GM19328 (cell line): ENCODE results near the gene AGAP2.

ENCODE experiments used
- ATAC-seq: cut with Tn5 transposase; IDR thresholded peaks from one replicate; pipeline ENCODE4 v1.9.1; 2021; ENCODE audit warnings: mild to moderate bottlenecking, moderate library complexity; ENCODE audit not compliant: unreplicated experiment

The AGAP2 gene

GRCh38 chr12:57737467-57738460 lies 778 bp downstream of the AGAP2 start:
- ATAC-seq, result no peak

DNA sequence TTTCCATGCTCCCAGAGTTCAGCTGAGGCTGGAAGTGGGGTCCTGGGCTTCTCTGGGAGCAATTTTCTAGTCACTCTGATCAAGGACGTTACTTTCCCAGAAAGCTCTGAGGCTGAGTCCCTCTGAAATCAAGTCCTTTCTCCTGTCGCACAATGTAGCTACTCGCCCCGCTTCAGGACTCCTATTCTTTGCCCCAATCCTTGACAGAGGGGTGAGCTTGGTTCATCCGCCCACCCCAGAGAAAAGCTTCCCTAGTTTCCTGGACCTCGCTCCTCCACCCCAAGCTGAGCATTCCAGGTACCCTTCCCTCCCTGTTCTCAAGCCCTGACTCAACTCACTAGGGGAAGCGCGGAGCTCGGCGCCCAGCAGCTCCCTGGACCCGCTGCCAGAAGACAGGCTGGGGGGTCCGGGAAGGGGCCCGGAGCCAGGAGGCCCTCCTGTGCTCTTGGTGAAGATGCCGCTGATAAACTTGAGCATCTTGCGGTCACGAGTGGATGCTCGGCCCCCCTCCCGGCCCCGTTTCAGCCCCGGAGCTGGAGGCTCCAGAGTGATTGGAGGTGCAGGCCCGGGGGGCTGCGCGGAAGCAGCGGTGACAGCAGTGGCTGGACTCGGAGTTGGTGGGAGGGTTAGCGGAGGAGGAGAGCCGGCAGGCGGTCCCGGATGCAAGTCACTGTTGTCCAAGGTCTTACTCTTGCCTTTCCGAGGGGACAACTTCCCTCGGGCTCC lies 1.6 kb downstream of the AGAP2 start:
- ATAC-seq, result no peak

- no peak for ATAC-seq
Observed at GRCh38 chr12:57735952-57736740, 2.4 kb downstream of the AGAP2 start.

DNA sequence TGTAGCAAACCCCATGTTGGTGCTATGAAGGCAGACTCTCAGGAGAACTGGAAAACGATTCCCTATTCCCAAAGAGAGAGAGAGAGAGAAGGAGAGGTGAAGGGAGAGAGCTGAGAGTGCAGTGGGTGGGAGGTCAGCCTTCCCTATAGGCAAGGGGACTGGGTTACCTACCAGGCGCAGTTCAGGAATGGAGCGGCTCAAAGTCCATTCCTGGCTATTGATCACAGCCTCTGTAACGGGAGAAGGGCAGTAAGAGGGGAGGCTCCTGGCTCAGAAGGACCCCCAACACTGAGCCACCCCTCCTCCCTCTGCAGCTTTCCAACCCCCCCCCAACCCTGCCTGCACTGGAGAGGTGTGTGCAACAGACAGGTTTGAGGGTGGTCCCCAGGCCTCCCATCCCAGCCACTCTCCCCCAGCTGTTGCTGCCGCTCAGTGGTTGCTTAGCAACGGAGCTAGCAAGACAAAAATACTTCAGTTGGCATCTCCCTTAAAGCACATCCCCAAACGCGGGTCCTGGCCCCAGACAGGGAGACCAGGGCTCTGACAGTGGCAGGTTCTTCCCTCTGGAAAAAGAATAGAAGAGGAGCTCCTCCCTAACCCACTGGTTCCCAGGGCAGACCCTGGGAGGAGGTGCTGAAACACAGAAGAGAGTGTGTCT lies 3.2 kb downstream of the AGAP2 start:
- no peak for ATAC-seq

DNA sequence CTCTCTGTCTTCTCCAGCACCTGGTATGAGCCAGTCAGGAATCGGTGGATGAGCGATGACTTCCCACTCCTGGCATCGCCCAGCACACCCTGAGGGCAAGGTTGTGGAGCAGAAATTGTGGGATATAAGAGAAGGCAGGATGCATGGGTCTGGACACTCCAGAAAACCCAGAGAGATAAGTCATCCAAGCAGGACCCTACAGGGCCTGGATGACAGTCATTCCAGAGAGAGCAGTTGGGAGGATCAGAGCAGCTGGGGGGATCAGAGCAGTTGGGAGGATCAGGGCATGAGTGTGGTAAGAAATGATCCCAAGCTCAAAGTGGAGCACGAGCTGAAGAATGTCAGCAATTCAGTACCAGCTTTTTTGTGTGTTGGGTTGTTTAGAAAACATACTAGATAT lies 4.0 kb downstream of the AGAP2 start:
- ATAC-seq, result no peak

DNA sequence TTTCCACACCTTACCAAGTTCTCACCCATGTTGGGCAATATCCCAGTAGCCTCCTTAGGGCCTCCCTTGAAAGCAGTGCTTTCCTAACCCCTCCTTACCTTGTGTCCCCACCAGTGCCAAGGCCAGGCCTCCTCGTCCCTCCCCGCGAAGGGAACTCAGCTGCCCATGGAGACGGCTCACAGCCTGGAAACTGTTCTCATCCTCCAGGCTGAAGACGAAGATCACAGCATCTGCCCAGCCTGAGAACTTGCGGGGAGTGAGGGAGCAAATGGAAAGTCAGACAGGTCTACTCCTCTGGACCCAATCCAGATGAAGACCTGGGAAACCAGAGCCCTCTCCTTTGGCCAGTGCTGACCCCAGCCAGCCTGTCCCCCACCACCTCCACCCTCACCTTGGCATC lies 4.6 kb downstream of the AGAP2 start:
- no peak for ATAC-seq

GRCh38 chr12:57732726-57733593 lies 5.6 kb downstream of the AGAP2 start:
- no peak for ATAC-seq

DNA sequence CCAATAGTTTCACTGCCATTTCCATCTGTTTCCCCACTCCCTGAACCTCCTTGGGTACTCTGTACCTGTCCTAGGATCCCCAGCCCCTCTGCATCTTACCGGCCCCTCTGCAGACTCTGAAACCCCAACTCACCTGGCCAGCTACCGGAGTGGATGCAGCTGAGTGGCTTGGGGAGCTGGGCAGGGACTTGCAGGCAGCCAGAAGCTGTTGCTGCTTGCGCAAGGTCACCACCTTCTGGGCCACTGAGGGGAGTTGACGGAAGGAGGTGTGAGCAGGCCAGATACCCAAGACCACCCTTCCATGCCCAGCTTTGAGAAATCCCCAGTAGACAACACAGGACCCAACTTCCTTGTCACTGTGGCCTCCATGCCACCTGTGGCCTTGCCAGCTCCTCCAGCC lies 6.3 kb downstream of the AGAP2 start:
- no peak for ATAC-seq

- ATAC-seq, result no peak
Observed at GRCh38 chr12:57731411-57732080, 7.0 kb downstream of the AGAP2 start.

GRCh38 chr12:57730336-57731067 lies 8.0 kb downstream of the AGAP2 start:
- no peak for ATAC-seq

DNA sequence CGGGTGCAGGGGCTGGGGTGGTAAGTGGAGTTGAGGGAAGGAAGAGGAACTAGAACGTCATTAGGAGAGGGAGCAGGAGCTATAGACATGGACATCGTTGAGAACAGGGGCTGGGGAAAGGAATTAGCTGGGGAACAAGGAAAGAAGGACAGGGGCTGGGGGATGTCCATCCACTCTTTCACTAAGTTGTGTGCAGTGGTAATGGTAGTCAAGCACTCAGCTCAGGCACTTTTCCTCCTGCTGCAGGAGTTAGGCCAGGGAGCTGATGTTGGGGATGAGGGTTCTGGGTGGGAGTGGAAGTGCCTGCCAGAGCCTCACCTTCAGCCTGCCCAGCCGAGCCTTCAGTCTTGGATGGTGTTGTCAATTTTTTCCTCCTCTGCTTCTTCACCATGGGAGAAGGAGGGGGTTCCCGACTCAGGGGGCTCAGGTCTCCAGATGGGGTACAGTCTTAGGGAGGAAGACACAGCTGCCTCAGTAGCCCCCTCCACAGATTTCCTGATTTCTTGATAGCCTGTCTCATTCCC lies 9.2 kb downstream of the AGAP2 start:
- no peak for ATAC-seq

DNA sequence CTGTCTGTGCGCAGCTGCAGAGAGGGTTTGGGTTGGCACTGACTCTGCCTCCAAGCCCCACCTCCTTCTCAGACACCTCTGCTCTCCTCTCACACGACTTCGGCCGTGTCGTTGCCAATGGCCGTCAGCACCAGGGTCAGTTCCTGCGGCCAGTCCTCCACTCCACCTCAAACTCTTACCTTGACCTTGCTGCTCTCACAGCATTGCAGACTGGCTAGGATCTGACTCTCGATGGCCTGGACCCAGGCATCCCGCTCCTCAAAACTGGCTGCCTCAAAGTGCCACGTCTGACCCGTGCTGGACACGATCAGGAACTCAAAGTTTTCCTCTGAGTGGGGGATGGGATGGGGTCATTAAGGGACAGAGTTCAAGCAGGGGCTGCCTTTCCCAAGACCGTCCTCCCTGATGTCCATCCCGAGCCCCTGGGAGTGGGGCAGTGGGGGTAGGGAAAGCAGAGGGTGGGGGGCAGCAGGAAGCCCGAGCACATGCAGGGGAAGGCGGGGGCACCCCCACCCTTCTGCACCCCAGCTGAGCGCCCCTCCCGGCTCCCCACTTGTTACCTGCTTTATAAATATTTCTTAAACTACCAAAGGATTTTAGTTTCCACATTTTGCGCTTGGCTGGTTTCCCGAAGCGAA lies 10.7 kb downstream of the AGAP2 start:
- ATAC-seq, result no peak

- no peak for ATAC-seq
Observed at GRCh38 chr12:57726884-57727757, 11.4 kb downstream of the AGAP2 start.

- ATAC-seq, result no peak
Observed at GRCh38 chr12:57726151-57726883, 12.2 kb downstream of the AGAP2 start.

GRCh38 chr12:57725851-57726150 lies 12.7 kb downstream of the AGAP2 start:
- ATAC-seq, result no peak
